Kidney (tissue), 14 donors: ENCODE measurements around the gene NECAB2. TPM values are rescaled to one million over a fixed set of nuclear protein-coding genes. Genes with fewer than 3 reads are reported as not detected.
A peak's percentile ranks its signal among the peaks of the same experiment; 100 is the strongest.

Experiments
- DNase-seq, 5 donors: peaks; one replicate each; pipeline ENCODE4 v3.0.0-alpha.2; 2013 to 2020
- FAIRE-seq: peaks from 2 replicates; lab custom pipeline; 2012; peaks lifted over from hg19 to GRCh38; lab: Jason Lieb, UNC
- H3K27ac ChIP-seq, 2 donors: one replicate each; pipeline ENCODE4 v1.7.0; 2013; ENCODE audit warnings: low read depth in 2 of 2, low read length in 2 of 2, inconsistent platforms in 1 of 2
- H3K27me3 ChIP-seq: one replicate; pipeline ENCODE4 v1.7.1; 2013; ENCODE audit warnings: low read length, inconsistent platforms; ENCODE audit not compliant: control insufficient read depth, insufficient read depth
- H3K36me3 ChIP-seq, 3 donors: one replicate each; pipeline versions ENCODE4 v1.7.0 to v1.7.1; 2013; ENCODE audit warnings: low read length in 3 of 3, control low read depth in 1 of 3, inconsistent platforms in 1 of 3; ENCODE audit not compliant: insufficient read depth in 3 of 3, control insufficient read depth in 2 of 3
- H3K4me1 ChIP-seq, 3 donors: one replicate each; pipeline versions ENCODE4 v1.7.0 to v1.7.1; 2013; ENCODE audit warnings: low read length in 3 of 3, inconsistent platforms in 1 of 3, low read depth in 1 of 3; ENCODE audit not compliant: control insufficient read depth in 2 of 3, insufficient read depth in 2 of 3
- H3K4me3 ChIP-seq, 3 donors: one replicate each; pipeline versions ENCODE4 v1.7.0 to v1.8.1; 2013; ENCODE audit warnings: low read length in 3 of 3, control low read depth in 1 of 3, inconsistent platforms in 1 of 3
- H3K9ac ChIP-seq, 3 donors: one replicate each; pipeline versions ENCODE4 v1.7.0 to v1.7.1; 2013; ENCODE audit warnings: low read length in 3 of 3, control low read depth in 1 of 3, inconsistent platforms in 1 of 3
- H3K9me3 ChIP-seq, 3 donors: one replicate each; pipeline versions ENCODE4 v1.7.0 to v1.7.1; 2013; ENCODE audit warnings: low read length in 3 of 3, control low read depth in 1 of 3, inconsistent platforms in 1 of 3; ENCODE audit not compliant: control insufficient read depth in 2 of 3, insufficient read depth in 1 of 3
- CTCF ChIP-seq: IDR thresholded peaks from 3 replicates; pipeline ENCODE4 v1.5.1; 2012; ENCODE audit warnings: mild to moderate bottlenecking, moderate library complexity, borderline replicate concordance; ENCODE audit not compliant: insufficient read depth; ENCODE audit errors: extremely low read depth
- intact Hi-C: fragments of 100-400 bp; cut with DNase I; formaldehyde crosslinking; loops from one replicate; pipeline ENCODE4 v1.11.1; 2022
- polyA plus RNA-seq: library from polyadenylated mRNA; stranded (reverse); fragments of 350-450 nt; fragmentation: Illumina TruSeq; extraction: RNeasy Lipid Tissue Mini Kit (QIAGEN cat#74804); gene quantifications from one replicate; pipeline ENCODE4 v1.2.3, GENCODE V29; 2014; ENCODE audit warnings: low read depth, low replicate concordance; ENCODE audit not compliant: insufficient read depth
- total RNA-seq: library from RNA; stranded (reverse); fragmentation: NEBNext Ultra II Directional; extraction: Animal tissue kit (Norgen Biotek cat#: 25700); gene quantifications from one replicate; pipeline ENCODE4 v1.2.1, GENCODE V29; 2021
- donor health status: control.
- donor health status: control.
- donor health status: control.
- donor health status: control.
- donor health status: control.
- donor health status: DM: yes; HTN: yes; CAD: no.
- donor health status: Normal renal cell carcinoma (clear cell type).

The NECAB2 gene
- total and polyA plus RNA-seq, 2 donors from 2014 or later, result 0.82 to 47.0 TPM

- FAIRE-seq, result no peak
Observed at GRCh38 chr16:84044118-84044488, 76.1 kb downstream of the NECAB2 start.

GRCh38 chr16:84045001-84045817 is 77.2 kb downstream of the NECAB2 start:
- no peak overlapping the region for H3K4me3 ChIP-seq
- no peaks in the 10 kb centered on the region for H3K9me3 ChIP-seq
- H3K27ac ChIP-seq, result no peak overlapping the region
- TF ChIP-seq CTCF, result no peak
- H3K9ac ChIP-seq, result no peak overlapping the region
- H3K36me3 ChIP-seq, result peaks cover 0 to 2% (median 0%) of the 10 kb centered on the region in 3 donors
- DNase-seq, result peak in 1 of 5 donors; percentile 56
- H3K4me1 ChIP-seq, result no peaks in the 10 kb centered on the region
- no peaks in the 10 kb centered on the region for H3K27me3 ChIP-seq
- FAIRE-seq, result no peak
- intact Hi-C loops, result no loop called here

More at GRCh38 chr16:84044118-84044488, 76.1 kb downstream of the NECAB2 start:
- intact Hi-C loops, result no loop called here
- no peaks in the 10 kb centered on the region for H3K36me3 ChIP-seq
- DNase-seq, result peak in 2 of 5 donors; percentile 29 to 31
- no peaks in the 10 kb centered on the region for H3K4me1 ChIP-seq
- H3K4me3 ChIP-seq, result no peak overlapping the region
- H3K9me3 ChIP-seq, result no peaks in the 10 kb centered on the region
- TF ChIP-seq CTCF, result peak; percentile 31
- H3K27me3 ChIP-seq, result no peaks in the 10 kb centered on the region
- H3K27ac ChIP-seq, result no peak overlapping the region
- H3K9ac ChIP-seq, result no peak overlapping the region

GRCh38 chr16:84045818-84046470 is 77.9 kb downstream of the NECAB2 start:
- H3K36me3 ChIP-seq, result peaks cover 0 to 4% (median 0%) of the 10 kb centered on the region in 3 donors
- no peaks in the 10 kb centered on the region for H3K27me3 ChIP-seq
- H3K9ac ChIP-seq, result no peak overlapping the region
- FAIRE-seq, result no peak
- no peaks in the 10 kb centered on the region for H3K4me1 ChIP-seq
- intact Hi-C loops, result no loop called here
- H3K9me3 ChIP-seq, result no peaks in the 10 kb centered on the region
- no peak for TF ChIP-seq CTCF
- DNase-seq, result peak in 1 of 5 donors; percentile 56
- H3K27ac ChIP-seq, result no peak overlapping the region
- H3K4me3 ChIP-seq, result no peak overlapping the region
